IMR-90 (cell line): Measurements from ENCODE around the gene SLC39A6. TPM values are rescaled to one million over a fixed set of nuclear protein-coding genes. Genes with fewer than 3 reads are reported as not detected.

ENCODE experiments used
- ATAC-seq: fragments of 200-7000 bp; cut with Tn5 transposase; 2 replicates; pipeline ENCODE4 v1.9.1; 2020; ENCODE audit warnings: low read depth, mild to moderate bottlenecking, moderate library complexity
- BruUV-seq: library from RNA; stranded (reverse); fragments of 400-500 nt; replicated peaks from 2 replicates; lab custom pipeline; 2021; lab: Mats Ljungman, UMichigan
- CTCF ChIA-PET: fragments of 300-600 bp; formaldehyde crosslinking; extraction: SDS; loops from one replicate; lab custom pipeline; 2021; ENCODE audit warnings: antibody characterized with exemption; lab: Yijun Ruan, JAX
- POLR2A ChIA-PET: fragments of 300-600 bp; sonication (Branson Sonifier 250); formaldehyde crosslinking; loops from one replicate; lab custom pipeline; 2022; ENCODE audit warnings: antibody characterized with exemption; ENCODE audit not compliant: unreplicated experiment; lab: Charles Lee
- DNase-seq: peaks from one replicate; pipeline ENCODE4 v3.0.0; 2013
- H2AFZ ChIP-seq: replicated peaks from 2 replicates; pipeline ENCODE3; 2013; ENCODE audit warnings: low read length, mild to moderate bottlenecking; ENCODE audit not compliant: poor library complexity
- H2AK5ac ChIP-seq: 2 replicates; pipeline ENCODE4 v1.6.1; 2013; ENCODE audit warnings: low read depth, low read length, inconsistent platforms
- H2AK9ac ChIP-seq: replicated peaks from 2 replicates; pipeline ENCODE3; 2013; ENCODE audit warnings: mild to moderate bottlenecking, low read depth, low read length, moderate library complexity; ENCODE audit not compliant: poor library complexity
- H2BK120ac ChIP-seq: 2 replicates; pipeline ENCODE4 v1.6.1; 2013; ENCODE audit warnings: low read depth, low read length, inconsistent platforms
- H2BK15ac ChIP-seq: 3 replicates; pipeline ENCODE4 v1.6.1; 2013; ENCODE audit warnings: low read depth, low read length, inconsistent platforms
- H2BK20ac ChIP-seq: 2 replicates; pipeline ENCODE4 v1.6.1; 2013; ENCODE audit warnings: low read depth, mild to moderate bottlenecking, inconsistent platforms, low read length, moderate library complexity
- H2BK5ac ChIP-seq: 2 replicates; pipeline ENCODE4 v1.6.1; 2013; ENCODE audit warnings: mild to moderate bottlenecking, low read depth, low read length, inconsistent platforms; ENCODE audit not compliant: poor library complexity, severe bottlenecking
- H3K14ac ChIP-seq: replicated peaks from 2 replicates; pipeline ENCODE4 v1.6.1; 2013; ENCODE audit warnings: low read depth, low read length, inconsistent platforms
- H3K18ac ChIP-seq: 2 replicates; pipeline ENCODE4 v1.6.1; 2013; ENCODE audit warnings: low read depth, low read length, control low read depth
- H3K23ac ChIP-seq: 2 replicates; pipeline ENCODE4 v1.6.1; 2013; ENCODE audit warnings: low read depth, low read length, inconsistent platforms
- H3K27ac ChIP-seq: 2 replicates; pipeline ENCODE4 v1.5.1; 2013; ENCODE audit warnings: mild to moderate bottlenecking, control low read depth, low read length; ENCODE audit not compliant: insufficient read depth
- H3K27me3 ChIP-seq: 2 replicates; pipeline ENCODE4 v1.6.1; 2013; ENCODE audit warnings: low read length; ENCODE audit not compliant: control insufficient read depth, insufficient read depth
- H3K36me3 ChIP-seq: 2 replicates; pipeline ENCODE4 v1.6.1; 2013; ENCODE audit warnings: low read length, mixed read lengths; ENCODE audit not compliant: control insufficient read depth, insufficient read depth
- H3K4ac ChIP-seq: 2 replicates; pipeline ENCODE4 v1.6.1; 2013; ENCODE audit warnings: low read depth, low read length, inconsistent platforms
- H3K4me1 ChIP-seq: 2 replicates; pipeline ENCODE4 v1.6.1; 2013; ENCODE audit warnings: low read length, mixed read lengths; ENCODE audit not compliant: control insufficient read depth, insufficient read depth
- H3K4me2 ChIP-seq: 2 replicates; pipeline ENCODE4 v1.6.1; 2013; ENCODE audit warnings: low read depth, mild to moderate bottlenecking, control low read depth, low read length, moderate library complexity
- H3K4me3 ChIP-seq: 2 replicates; pipeline ENCODE4 v1.5.1; 2013; ENCODE audit warnings: low read depth, mild to moderate bottlenecking, control low read depth, low read length, moderate library complexity; ENCODE audit not compliant: insufficient read depth
- H3K56ac ChIP-seq: 2 replicates; pipeline ENCODE4 v1.6.1; 2013; ENCODE audit warnings: low read length, inconsistent platforms; ENCODE audit not compliant: insufficient read depth; ENCODE audit errors: extremely low read depth
- H3K79me1 ChIP-seq, 2 experiments: 2 replicates each; pipeline ENCODE4 v1.6.1; 2013; ENCODE audit warnings: low read length in 2 of 2, inconsistent platforms in 1 of 2, low read depth in 1 of 2
- H3K9ac ChIP-seq: 2 replicates; pipeline ENCODE4 v1.6.1; 2013; ENCODE audit warnings: low read depth, low read length, control low read depth
- H3K9me1 ChIP-seq: 2 replicates; pipeline ENCODE4 v1.6.1; 2013; ENCODE audit warnings: low read length, inconsistent platforms; ENCODE audit not compliant: insufficient read depth
- H3K9me3 ChIP-seq: 2 replicates; pipeline ENCODE4 v1.6.1; 2013; ENCODE audit warnings: low read length; ENCODE audit not compliant: control insufficient read depth, insufficient read depth
- H4K20me1 ChIP-seq: 2 replicates; pipeline ENCODE4 v1.6.1; 2013; ENCODE audit warnings: low read length, inconsistent platforms; ENCODE audit not compliant: insufficient read depth
- H4K5ac ChIP-seq: 2 replicates; pipeline ENCODE4 v1.6.1; 2013; ENCODE audit warnings: mild to moderate bottlenecking, low read depth, low read length, control low read depth
- H4K8ac ChIP-seq, 2 experiments: 2 replicates each; pipeline ENCODE4 v1.6.1; 2013; ENCODE audit warnings: low read depth in 2 of 2, low read length in 2 of 2, control low read depth in 1 of 2, inconsistent platforms in 1 of 2
- H4K91ac ChIP-seq: 2 replicates; pipeline ENCODE4 v1.6.1; 2013; ENCODE audit warnings: low read depth, low read length, inconsistent platforms; ENCODE audit not compliant: insufficient read depth
- RCOR1 ChIP-seq: IDR thresholded peaks from 2 replicates; pipeline ENCODE4 v1.6.1; 2012; ENCODE audit warnings: mild to moderate bottlenecking, low read length, improper control_type of control experiment; ENCODE audit not compliant: insufficient replicate concordance
- WGBS, 2 experiments: methylation state at CpG; one replicate each; pipeline versions ENCODE4 v1.1.5 to v1.1.7; 2013; ENCODE audit warnings: missing lambda C conversion rate in 2 of 2; ENCODE audit not compliant: insufficient read length in 1 of 2; ENCODE audit errors: extremely low coverage in 2 of 2; 5-methylcytosine and 5-hydroxymethylcytosine counted together
- dilution Hi-C: fragments of 300-500 bp; cut with HindIII; formaldehyde crosslinking; loops from one replicate; pipeline ENCODE4 v1.14.3; 2018; ENCODE audit warnings: low sequenced_read_pairs; ENCODE audit not compliant: unreplicated experiment
- in situ Hi-C: fragments of 300-500 bp; cut with MboI; formaldehyde crosslinking; loops from 3 replicates; pipeline ENCODE4 v1.14.3; 2019; ENCODE audit warnings: low sequenced_read_pairs, inconsistent platforms, mixed read lengths
- intact Hi-C: fragments of 100-400 bp; cut with micrococcal nuclease; formaldehyde crosslinking; loops from 2 replicates; pipeline ENCODE4 v1.10.0; 2022
- polyA plus RNA-seq, 3 experiments: library from polyadenylated mRNA; depleted of rRNA; stranded (reverse); fragments of >200 nt; gene quantifications; 2 replicates each; pipeline ENCODE4 v1.2.3, GENCODE V29; 2012; ENCODE audit warnings: low replicate concordance in 1 of 3
- total RNA-seq: library from RNA; depleted of rRNA; stranded (reverse); fragments of >200 nt; gene quantifications from 2 replicates; pipeline ENCODE4 v1.2.3, GENCODE V29; 2012

Gene SLC39A6
- total and polyA plus RNA-seq, 2 of the 4 experiments (the other 2 are of a cell fraction): 48.7 to 91.9 TPM

DNA sequence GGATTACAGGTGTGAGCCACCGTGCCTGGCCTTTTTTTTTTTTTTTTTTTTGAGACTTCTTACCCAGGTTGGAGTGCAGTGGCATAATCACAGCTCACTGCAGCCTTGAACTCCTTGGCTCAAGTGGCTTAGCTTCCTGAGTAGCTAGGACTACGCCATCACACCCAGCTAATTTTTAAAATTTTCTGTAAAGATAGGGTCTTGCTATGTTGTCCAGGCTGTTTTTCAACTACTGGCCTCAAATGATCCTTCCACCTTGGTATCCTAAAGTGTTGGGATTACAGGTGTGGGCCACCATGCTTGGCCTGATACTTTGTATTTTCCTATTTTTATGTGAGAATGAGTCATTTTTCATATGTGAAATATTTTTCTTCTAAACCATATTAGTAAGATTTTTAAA is 14.3 kb upstream of the SLC39A6 start:
- Histone ChIP-seq H2AK9ac (no peak overlapping the region), H3K4ac (no peak overlapping the region), H2BK15ac (no peak overlapping the region), H3K9me1 (no peaks in the 10 kb centered on the region; the same call in 1 of the 2 replicates), H4K91ac (no peak overlapping the region), H3K4me1 (no peaks in the 10 kb centered on the region), H4K8ac (no peak overlapping the region), H2AK5ac (no peak overlapping the region), H3K36me3 (peaks cover 58% of the 10 kb centered on the region), H3K79me1 (peaks cover 3% of the 10 kb centered on the region in 2 experiments; a peak in 2 of 4 replicates), H3K18ac (no peak overlapping the region), H3K9ac (no peak overlapping the region), H3K27ac (no peak overlapping the region), H2BK120ac (no peak overlapping the region), H4K20me1 (no peaks in the 10 kb centered on the region), H2AFZ (no peak overlapping the region), H3K9me3 (no peaks in the 10 kb centered on the region), H3K23ac (no peak overlapping the region), H3K27me3 (no peaks in the 10 kb centered on the region), H3K4me2 (no peak overlapping the region), H3K56ac (no peak overlapping the region), H2BK20ac (no peak overlapping the region), H3K4me3 (no peak overlapping the region), H2BK5ac (no peak overlapping the region), H4K5ac (no peak overlapping the region), H3K14ac (no peak overlapping the region)
- in situ Hi-C loops (no loop called here), dilution Hi-C loops (no loop called here), intact Hi-C loops (no loop called here)
- ChIA-PET CTCF (no interaction called here), POLR2A (no interaction called here)
- no peak for TF ChIP-seq RCOR1
- BruUV-seq: no TSS peak
- ATAC-seq (no peak), DNase-seq (no peak)
- WGBS, 2 experiments: no CpG with 5 or more reads among the region's 2 CpGs
